Right renal cortex interstitium (tissue), 3 donors: ENCODE results near the gene CLINT1. TPM values are rescaled to one million over a fixed set of nuclear protein-coding genes. Genes with fewer than 3 reads are reported as not detected.

Experiments
- polyA plus RNA-seq, 3 donors: library from polyadenylated mRNA; unstranded; fragments of 120-200 nt; gene quantifications; one replicate each; pipeline ENCODE4 v1.2.1, GENCODE V29; 2013; ENCODE audit not compliant: insufficient read length in 3 of 3

Gene CLINT1
- polyA plus RNA-seq, 3 donors: 132 to 144 (median 141) TPM

Other genes starting within 250 kb of the CLINT1 start
- gene SOX30, start 206.7 kb downstream of the CLINT1 start, polyA plus RNA-seq: under 1 TPM; 0.65 to 0.83 (median 0.83) TPM
- gene C5orf52, start 187.6 kb downstream of the CLINT1 start, polyA plus RNA-seq: not detected
- gene THG1L, start 127.7 kb downstream of the CLINT1 start, polyA plus RNA-seq: 10 to 100 TPM; 28.1 to 33.1 (median 29.4) TPM
- 1 to 10 TPM; 7.7 to 8.5 (median 8.3) TPM for gene LSM11, start 115.4 kb downstream of the CLINT1 start, polyA plus RNA-seq